CD4-positive, alpha-beta T cell treated with Interleukin-2 at 100 ng/mL for 4 hours (primary cell): ENCODE measurements around the gene IKZF5.

ENCODE experiments used
- DNase-seq: peaks from one replicate; pipeline ENCODE4 v3.0.0-alpha.2; 2020; ENCODE audit warnings: low spot score

IKZF5 gene

GRCh38 chr10:123016228-123016627, 7.6 kb upstream of the IKZF5 start:
- no peak for DNase-seq

- DNase-seq = no peak
These were observed 6.2 kb upstream of the IKZF5 start for GRCh38 chr10:123014772-123015171.

GRCh38 chr10:123013456-123014419, 5.1 kb upstream of the IKZF5 start:
- no peak for DNase-seq

- no peak for DNase-seq
These were observed 3.4 kb upstream of the IKZF5 start for GRCh38 chr10:123011987-123012386.

GRCh38 chr10:123009105-123009820, 668 bp upstream of the IKZF5 start:
- no peak for DNase-seq

GRCh38 chr10:123007558-123008354, 839 bp downstream of the IKZF5 start:
- DNase-seq = peak; percentile 60

- no peak for DNase-seq
These were observed 4.3 kb downstream of the IKZF5 start for GRCh38 chr10:123004298-123004697.

GRCh38 chr10:123001370-123001769, 7.2 kb downstream of the IKZF5 start:
- no peak for DNase-seq

GRCh38 chr10:123000155-123000554, 8.4 kb downstream of the IKZF5 start:
- DNase-seq = no peak

- DNase-seq = no peak
These were observed 9.2 kb downstream of the IKZF5 start for GRCh38 chr10:122999347-122999746.

- DNase-seq = no peak
These were observed 9.7 kb downstream of the IKZF5 start for GRCh38 chr10:122998934-122999333.

GRCh38 chr10:122998360-122998917, 10.2 kb downstream of the IKZF5 start:
- no peak for DNase-seq

GRCh38 chr10:122997864-122998263, 10.7 kb downstream of the IKZF5 start:
- no peak for DNase-seq

- DNase-seq = no peak
These were observed 12.7 kb downstream of the IKZF5 start for GRCh38 chr10:122995936-122996335.

- DNase-seq = no peak
These were observed 14.7 kb downstream of the IKZF5 start for GRCh38 chr10:122993797-122994336.

GRCh38 chr10:122992031-122992585, 16.5 kb downstream of the IKZF5 start:
- DNase-seq = no peak

GRCh38 chr10:122990278-122990677, 18.3 kb downstream of the IKZF5 start:
- DNase-seq = no peak

- no peak for DNase-seq
These were observed 20.1 kb downstream of the IKZF5 start for GRCh38 chr10:122988501-122988900.

GRCh38 chr10:122986335-122986734, 22.3 kb downstream of the IKZF5 start:
- DNase-seq = no peak

GRCh38 chr10:122984708-122985107, 23.9 kb downstream of the IKZF5 start:
- no peak for DNase-seq

GRCh38 chr10:122983898-122984297, 24.7 kb downstream of the IKZF5 start:
- no peak for DNase-seq
